SK-N-SH (cell line): ENCODE results near the gene SLC8A1. TPM values are rescaled to one million over a fixed set of nuclear protein-coding genes. Genes with fewer than 3 reads are reported as not detected.

ENCODE experiments used
- CHD2 ChIP-seq: fragments of 150-350 bp; IDR thresholded peaks from 2 replicates; pipeline ENCODE4 v1.6.1; 2018; ENCODE audit warnings: low read length; ENCODE audit not compliant: partially characterized antibody
- ELF1 ChIP-seq: IDR thresholded peaks from 2 replicates; pipeline ENCODE4 v1.4.0; 2012
- FOXJ3 ChIP-seq: sonication (generic); formaldehyde crosslinking; IDR thresholded peaks from 2 replicates; pipeline ENCODE4 v1.5.1; 2020; ENCODE audit warnings: mild to moderate bottlenecking, missing genetic modification reagents
- JUND ChIP-seq: IDR thresholded peaks from 2 replicates; pipeline ENCODE4 v1.4.0; 2012
- MAX ChIP-seq: IDR thresholded peaks from 2 replicates; pipeline ENCODE4 v1.4.0; 2012; ENCODE audit warnings: low read depth
- MEF2A ChIP-seq: IDR thresholded peaks from 2 replicates; pipeline ENCODE4 v1.4.0; 2012; ENCODE audit warnings: low read depth, borderline replicate concordance
- NRF1 ChIP-seq: IDR thresholded peaks from 2 replicates; pipeline ENCODE4 v1.6.1; 2012; ENCODE audit warnings: low read depth, mild to moderate bottlenecking, low read length
- RCOR1 ChIP-seq: fragments of 150-350 bp; IDR thresholded peaks from 2 replicates; pipeline ENCODE4 v1.6.1; 2017; ENCODE audit warnings: antibody characterized with exemption, low read length
- RFX5 ChIP-seq: IDR thresholded peaks from 2 replicates; pipeline ENCODE4 v1.6.1; 2012; ENCODE audit warnings: mild to moderate bottlenecking, improper control_type of control experiment, low read length
- RXRA ChIP-seq: IDR thresholded peaks from 2 replicates; pipeline ENCODE4 v1.4.0; 2012; ENCODE audit warnings: low read depth, mild to moderate bottlenecking, borderline replicate concordance
- SIN3A ChIP-seq: IDR thresholded peaks from 2 replicates; pipeline ENCODE4 v1.6.1; 2012; ENCODE audit warnings: low read depth, mild to moderate bottlenecking, low read length, moderate library complexity, borderline replicate concordance
- SMC3 ChIP-seq: IDR thresholded peaks from 2 replicates; pipeline ENCODE4 v1.6.1; 2012; ENCODE audit warnings: low read depth, low read length, improper control_type of control experiment
- TAF1 ChIP-seq: IDR thresholded peaks from 2 replicates; pipeline ENCODE4 v1.6.1; 2012; ENCODE audit warnings: low read depth, mild to moderate bottlenecking, low read length, moderate library complexity, borderline replicate concordance
- YY1 ChIP-seq: IDR thresholded peaks from 2 replicates; pipeline ENCODE4 v1.4.0; 2012; ENCODE audit warnings: low read depth, mild to moderate bottlenecking
- ZBTB33 ChIP-seq: IDR thresholded peaks from 2 replicates; pipeline ENCODE4 v1.4.0; 2012; ENCODE audit warnings: low read depth, borderline replicate concordance
- polyA plus RNA-seq, 3 experiments: library from polyadenylated mRNA; depleted of rRNA; stranded (reverse); fragments of >200 nt; gene quantifications; 2 replicates each; pipeline ENCODE4 v1.2.3, GENCODE V29; 2012
- TF ChIP-seq, protein P1 (sequence below): IDR thresholded peaks from 2 replicates; pipeline ENCODE4 v1.6.1; 2012; ENCODE audit warnings: mild to moderate bottlenecking, low read depth, low read length, moderate library complexity
- TF ChIP-seq, protein P2 (sequence below): fragments of 150-350 bp; IDR thresholded peaks from 2 replicates; pipeline ENCODE4 v1.6.1; 2017; ENCODE audit warnings: antibody characterized with exemption, low read length, low read depth, borderline replicate concordance

SLC8A1 gene
- polyA plus RNA-seq, 1 of the 3 experiments (the other 2 are of a cell fraction) = 3.2 TPM

GRCh38 chr2:40430776-40431599 lies 20.9 kb downstream of the SLC8A1 start (continued):
- TF ChIP-seq, protein P1, sequence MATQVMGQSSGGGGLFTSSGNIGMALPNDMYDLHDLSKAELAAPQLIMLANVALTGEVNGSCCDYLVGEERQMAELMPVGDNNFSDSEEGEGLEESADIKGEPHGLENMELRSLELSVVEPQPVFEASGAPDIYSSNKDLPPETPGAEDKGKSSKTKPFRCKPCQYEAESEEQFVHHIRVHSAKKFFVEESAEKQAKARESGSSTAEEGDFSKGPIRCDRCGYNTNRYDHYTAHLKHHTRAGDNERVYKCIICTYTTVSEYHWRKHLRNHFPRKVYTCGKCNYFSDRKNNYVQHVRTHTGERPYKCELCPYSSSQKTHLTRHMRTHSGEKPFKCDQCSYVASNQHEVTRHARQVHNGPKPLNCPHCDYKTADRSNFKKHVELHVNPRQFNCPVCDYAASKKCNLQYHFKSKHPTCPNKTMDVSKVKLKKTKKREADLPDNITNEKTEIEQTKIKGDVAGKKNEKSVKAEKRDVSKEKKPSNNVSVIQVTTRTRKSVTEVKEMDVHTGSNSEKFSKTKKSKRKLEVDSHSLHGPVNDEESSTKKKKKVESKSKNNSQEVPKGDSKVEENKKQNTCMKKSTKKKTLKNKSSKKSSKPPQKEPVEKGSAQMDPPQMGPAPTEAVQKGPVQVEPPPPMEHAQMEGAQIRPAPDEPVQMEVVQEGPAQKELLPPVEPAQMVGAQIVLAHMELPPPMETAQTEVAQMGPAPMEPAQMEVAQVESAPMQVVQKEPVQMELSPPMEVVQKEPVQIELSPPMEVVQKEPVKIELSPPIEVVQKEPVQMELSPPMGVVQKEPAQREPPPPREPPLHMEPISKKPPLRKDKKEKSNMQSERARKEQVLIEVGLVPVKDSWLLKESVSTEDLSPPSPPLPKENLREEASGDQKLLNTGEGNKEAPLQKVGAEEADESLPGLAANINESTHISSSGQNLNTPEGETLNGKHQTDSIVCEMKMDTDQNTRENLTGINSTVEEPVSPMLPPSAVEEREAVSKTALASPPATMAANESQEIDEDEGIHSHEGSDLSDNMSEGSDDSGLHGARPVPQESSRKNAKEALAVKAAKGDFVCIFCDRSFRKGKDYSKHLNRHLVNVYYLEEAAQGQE = no peak
- TF ChIP-seq ELF1 = no peak
- TF ChIP-seq SIN3A = no peak
- peak; percentile 78 for TF ChIP-seq RCOR1
- TF ChIP-seq, protein P2, sequence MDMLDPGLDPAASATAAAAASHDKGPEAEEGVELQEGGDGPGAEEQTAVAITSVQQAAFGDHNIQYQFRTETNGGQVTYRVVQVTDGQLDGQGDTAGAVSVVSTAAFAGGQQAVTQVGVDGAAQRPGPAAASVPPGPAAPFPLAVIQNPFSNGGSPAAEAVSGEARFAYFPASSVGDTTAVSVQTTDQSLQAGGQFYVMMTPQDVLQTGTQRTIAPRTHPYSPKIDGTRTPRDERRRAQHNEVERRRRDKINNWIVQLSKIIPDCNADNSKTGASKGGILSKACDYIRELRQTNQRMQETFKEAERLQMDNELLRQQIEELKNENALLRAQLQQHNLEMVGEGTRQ = no peak
- TF ChIP-seq JUND = no peak
- TF ChIP-seq RXRA = no peak
- no peak for TF ChIP-seq SMC3
- TF ChIP-seq ZBTB33 = no peak
- peak; percentile 98 for TF ChIP-seq FOXJ3 (CRISPR knock-in tag)
- no peak for TF ChIP-seq MAX
- TF ChIP-seq TAF1 = no peak
- no peak for TF ChIP-seq MEF2A
- no peak for TF ChIP-seq RFX5
- TF ChIP-seq CHD2 = peak; percentile 68
- no peak for TF ChIP-seq NRF1
- no peak for TF ChIP-seq YY1
